ENCODE measurements around the gene LTC4S.

The LTC4S gene

DNA sequence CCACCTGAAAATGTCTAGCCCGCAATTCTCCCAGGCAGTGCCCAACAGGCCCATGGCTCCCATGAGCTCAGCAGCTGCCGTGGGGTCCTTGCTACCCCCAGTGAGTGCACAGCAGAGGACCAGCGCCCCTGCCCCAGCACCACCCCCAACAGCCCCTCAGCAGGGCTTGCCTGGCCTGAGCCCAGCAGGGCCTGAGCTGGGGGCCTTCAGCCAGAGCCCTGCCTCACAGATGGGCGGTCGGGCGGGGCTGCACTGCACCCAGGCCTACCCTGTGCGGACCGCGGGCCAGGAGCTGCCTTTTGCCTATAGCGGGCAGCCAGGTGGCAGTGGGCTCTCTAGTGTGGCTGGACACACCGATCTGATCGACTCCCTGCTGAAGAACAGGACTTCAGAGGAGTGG, 19.3 kb upstream of the LTC4S start:
- Histone ChIP-seq H3K27me3 (ENCODE audit: insufficient read depth, low read length, poor library complexity) (no peaks in the 10 kb centered on the region), H3K4me2 (ENCODE audit: insufficient read depth, low read length) (no peak overlapping the region), H4K20me1 (ENCODE audit: insufficient read depth, low read length) (peaks cover 11% of the 10 kb centered on the region), H3K4me1 (ENCODE audit: insufficient read depth, low read length) (no peaks in the 10 kb centered on the region), H3K79me2 (ENCODE audit: insufficient read depth, low read length) (no peaks in the 10 kb centered on the region), H3K9ac (ENCODE audit: low read depth, low read length) (no peak overlapping the region), H3K27ac (ENCODE audit: low read length) (no peak overlapping the region), H2AFZ (ENCODE audit: low read depth, low read length) (no peak overlapping the region), H3K36me3 (ENCODE audit: insufficient read depth, low read length) (peaks cover 96% of the 10 kb centered on the region), H3K9me3 (ENCODE audit: insufficient read depth, low read length, severe bottlenecking) (no peaks in the 10 kb centered on the region), H3K4me3 (ENCODE audit: low read depth in 1 of 2, low read length in 2 of 2) (no peak overlapping the region)
- ATAC-seq (ENCODE audit: insufficient read depth, low read depth) (no peak), DNase-seq (no peak)
- TF ChIP-seq EZH2 (IDR thresholded peaks at IDR 0.05; ENCODE audit: borderline replicate concordance, low read depth, low read length, severe bottlenecking), result no peak
- TF ChIP-seq, protein P1, sequence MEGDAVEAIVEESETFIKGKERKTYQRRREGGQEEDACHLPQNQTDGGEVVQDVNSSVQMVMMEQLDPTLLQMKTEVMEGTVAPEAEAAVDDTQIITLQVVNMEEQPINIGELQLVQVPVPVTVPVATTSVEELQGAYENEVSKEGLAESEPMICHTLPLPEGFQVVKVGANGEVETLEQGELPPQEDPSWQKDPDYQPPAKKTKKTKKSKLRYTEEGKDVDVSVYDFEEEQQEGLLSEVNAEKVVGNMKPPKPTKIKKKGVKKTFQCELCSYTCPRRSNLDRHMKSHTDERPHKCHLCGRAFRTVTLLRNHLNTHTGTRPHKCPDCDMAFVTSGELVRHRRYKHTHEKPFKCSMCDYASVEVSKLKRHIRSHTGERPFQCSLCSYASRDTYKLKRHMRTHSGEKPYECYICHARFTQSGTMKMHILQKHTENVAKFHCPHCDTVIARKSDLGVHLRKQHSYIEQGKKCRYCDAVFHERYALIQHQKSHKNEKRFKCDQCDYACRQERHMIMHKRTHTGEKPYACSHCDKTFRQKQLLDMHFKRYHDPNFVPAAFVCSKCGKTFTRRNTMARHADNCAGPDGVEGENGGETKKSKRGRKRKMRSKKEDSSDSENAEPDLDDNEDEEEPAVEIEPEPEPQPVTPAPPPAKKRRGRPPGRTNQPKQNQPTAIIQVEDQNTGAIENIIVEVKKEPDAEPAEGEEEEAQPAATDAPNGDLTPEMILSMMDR (IDR thresholded peaks at IDR 0.05; ENCODE audit: borderline replicate concordance, extremely low read depth, low read length, poor library complexity, severe bottlenecking), result no peak

DNA sequence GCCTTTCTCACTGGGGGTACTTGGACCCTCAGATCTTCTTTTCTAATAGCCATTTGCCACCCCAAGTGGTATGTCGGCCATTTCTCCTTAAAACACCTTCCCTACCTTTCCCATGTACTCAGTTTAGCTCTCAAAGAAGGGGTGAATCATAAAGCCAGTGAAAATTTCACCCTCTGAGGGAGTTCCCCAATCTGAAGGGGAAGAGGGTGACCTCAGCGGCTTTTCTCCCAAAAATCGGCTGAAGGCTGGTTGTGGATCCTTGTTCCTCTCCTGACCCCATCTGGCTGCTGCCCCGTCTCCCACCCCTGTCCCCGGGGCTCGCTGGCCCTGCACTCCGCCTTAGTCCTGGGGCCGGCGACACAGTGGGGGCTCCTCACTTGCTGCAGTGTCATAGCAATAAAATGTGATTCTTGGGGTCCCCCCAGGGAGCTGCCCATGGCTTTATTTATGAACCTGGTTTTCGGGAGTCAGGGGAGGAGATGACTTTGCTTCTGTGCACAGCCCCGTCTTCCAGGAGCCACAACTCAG, 17.3 kb upstream of the LTC4S start:
- Histone ChIP-seq H3K4me2 (ENCODE audit: insufficient read depth, low read length) (no peak overlapping the region), H3K4me3 (ENCODE audit: low read depth in 1 of 2, low read length in 2 of 2) (no peak overlapping the region), H3K36me3 (ENCODE audit: insufficient read depth, low read length) (peaks cover 89% of the 10 kb centered on the region), H3K4me1 (ENCODE audit: insufficient read depth, low read length) (no peaks in the 10 kb centered on the region), H3K79me2 (ENCODE audit: insufficient read depth, low read length) (no peaks in the 10 kb centered on the region), H3K27me3 (ENCODE audit: insufficient read depth, low read length, poor library complexity) (no peaks in the 10 kb centered on the region), H3K9ac (ENCODE audit: low read depth, low read length) (no peak overlapping the region), H2AFZ (ENCODE audit: low read depth, low read length) (no peak overlapping the region), H3K9me3 (ENCODE audit: insufficient read depth, low read length, severe bottlenecking) (no peaks in the 10 kb centered on the region), H4K20me1 (ENCODE audit: insufficient read depth, low read length) (peaks cover 17% of the 10 kb centered on the region), H3K27ac (ENCODE audit: low read length) (no peak overlapping the region)
- ATAC-seq (ENCODE audit: insufficient read depth, low read depth) (no peak), DNase-seq (no peak)
- TF ChIP-seq, protein P1 (IDR thresholded peaks at IDR 0.05; ENCODE audit: borderline replicate concordance, extremely low read depth, low read length, poor library complexity, severe bottlenecking), result no peak
- no peak for TF ChIP-seq EZH2 (IDR thresholded peaks at IDR 0.05; ENCODE audit: borderline replicate concordance, low read depth, low read length, severe bottlenecking)

DNA sequence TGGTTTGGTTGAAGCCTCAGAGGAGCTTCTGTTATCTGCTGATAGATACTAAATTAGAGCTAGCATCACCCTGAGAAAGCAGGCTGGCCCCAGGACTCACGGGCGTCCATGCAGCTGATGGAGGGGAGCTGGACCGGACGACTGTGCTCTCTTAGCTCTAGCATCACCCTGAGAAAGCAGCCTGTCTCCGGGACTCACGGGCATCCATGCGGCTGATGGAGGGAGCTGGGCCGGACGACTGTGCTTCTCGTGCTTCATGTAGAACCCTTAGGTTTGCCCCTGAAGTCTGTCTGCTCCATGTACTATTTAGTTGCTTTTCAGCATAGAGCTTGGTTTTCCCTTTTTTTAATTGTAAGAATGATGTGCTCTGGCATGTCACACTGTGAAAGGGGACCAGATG, 16.3 kb upstream of the LTC4S start:
- TF ChIP-seq, protein P1 (IDR thresholded peaks at IDR 0.05; ENCODE audit: borderline replicate concordance, extremely low read depth, low read length, poor library complexity, severe bottlenecking), result no peak
- no peak for TF ChIP-seq EZH2 (IDR thresholded peaks at IDR 0.05; ENCODE audit: borderline replicate concordance, low read depth, low read length, severe bottlenecking)
- Histone ChIP-seq H3K4me1 (ENCODE audit: insufficient read depth, low read length) (no peaks in the 10 kb centered on the region), H3K27ac (ENCODE audit: low read length) (no peak overlapping the region), H3K27me3 (ENCODE audit: insufficient read depth, low read length, poor library complexity) (no peaks in the 10 kb centered on the region), H3K36me3 (ENCODE audit: insufficient read depth, low read length) (peaks cover 82% of the 10 kb centered on the region), H3K4me2 (ENCODE audit: insufficient read depth, low read length) (no peak overlapping the region), H2AFZ (ENCODE audit: low read depth, low read length) (no peak overlapping the region), H4K20me1 (ENCODE audit: insufficient read depth, low read length) (peaks cover 21% of the 10 kb centered on the region), H3K9ac (ENCODE audit: low read depth, low read length) (no peak overlapping the region), H3K9me3 (ENCODE audit: insufficient read depth, low read length, severe bottlenecking) (no peaks in the 10 kb centered on the region), H3K79me2 (ENCODE audit: insufficient read depth, low read length) (no peaks in the 10 kb centered on the region), H3K4me3 (ENCODE audit: low read depth in 1 of 2, low read length in 2 of 2) (no peak overlapping the region)
- ATAC-seq (ENCODE audit: insufficient read depth, low read depth), result no peak
- no peak for DNase-seq

DNA sequence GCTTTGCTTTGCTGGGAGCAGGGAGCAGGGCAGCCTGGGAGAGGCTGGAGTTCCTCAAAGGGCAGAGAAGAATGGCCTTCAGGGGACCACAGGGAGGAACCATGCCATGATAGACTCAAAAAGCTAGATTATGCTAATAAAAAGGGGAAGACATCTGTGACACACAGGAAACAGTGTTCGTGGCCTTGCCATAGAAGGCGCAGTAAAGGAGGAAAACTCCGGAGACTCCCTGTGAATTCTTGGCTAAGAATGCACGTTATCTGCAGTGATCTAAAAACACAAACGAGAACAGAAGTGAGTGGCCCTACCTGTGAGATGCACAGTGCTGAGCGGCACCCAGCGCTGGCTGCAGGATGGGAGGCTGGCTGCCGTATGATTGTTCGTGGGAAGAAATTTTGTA, 15.9 kb upstream of the LTC4S start:
- DNase-seq (no peak), ATAC-seq (ENCODE audit: insufficient read depth, low read depth) (no peak)
- no peak for TF ChIP-seq EZH2 (IDR thresholded peaks at IDR 0.05; ENCODE audit: borderline replicate concordance, low read depth, low read length, severe bottlenecking)
- TF ChIP-seq, protein P1 (IDR thresholded peaks at IDR 0.05; ENCODE audit: borderline replicate concordance, extremely low read depth, low read length, poor library complexity, severe bottlenecking), result no peak

More for the DNA sequence above, 15.9 kb upstream of the LTC4S start:
- Histone ChIP-seq H3K27ac (ENCODE audit: low read length) (no peak overlapping the region), H3K27me3 (ENCODE audit: insufficient read depth, low read length, poor library complexity) (no peaks in the 10 kb centered on the region), H3K4me1 (ENCODE audit: insufficient read depth, low read length) (no peaks in the 10 kb centered on the region), H2AFZ (ENCODE audit: low read depth, low read length) (no peak overlapping the region), H3K9ac (ENCODE audit: low read depth, low read length) (no peak overlapping the region), H3K36me3 (ENCODE audit: insufficient read depth, low read length) (peaks cover 78% of the 10 kb centered on the region), H3K9me3 (ENCODE audit: insufficient read depth, low read length, severe bottlenecking) (no peaks in the 10 kb centered on the region), H3K4me2 (ENCODE audit: insufficient read depth, low read length) (no peak overlapping the region), H4K20me1 (ENCODE audit: insufficient read depth, low read length) (peaks cover 21% of the 10 kb centered on the region), H3K4me3 (ENCODE audit: low read depth in 1 of 2, low read length in 2 of 2) (no peak overlapping the region), H3K79me2 (ENCODE audit: insufficient read depth, low read length) (no peaks in the 10 kb centered on the region)
